ENCODE results near the gene M6PR. TPM values are rescaled to one million over a fixed set of nuclear protein-coding genes. Genes with fewer than 3 reads are reported as not detected.

Gene M6PR
- polyA plus RNA-seq, 1 donor (not counting 4 experiments of a cell fraction or from before 2014, with no cell fraction given): 127 TPM

- Histone ChIP-seq H3K9me3 (ENCODE audit: control insufficient read depth, low read depth, low read length) (no peaks in the 10 kb centered on the region), H3K36me3 (ENCODE audit: control insufficient read depth in 2 of 2, extremely low read depth in 1 of 2, insufficient read depth in 2 of 2, low read length in 2 of 2) (no peaks in the 10 kb centered on the region), H3K27ac (ENCODE audit: control insufficient read depth, insufficient read depth, low read length) (no peak overlapping the region), H4K20me1 (ENCODE audit: control insufficient read depth, extremely low read depth, insufficient read depth, low read length) (no peaks in the 10 kb centered on the region), H3K4me1 (ENCODE audit: control insufficient read depth, extremely low read depth, insufficient read depth, low read length) (no peaks in the 10 kb centered on the region), H3K4me3 (ENCODE audit: control insufficient read depth in 2 of 3, extremely low read depth in 1 of 3, insufficient read depth in 2 of 3, low read depth in 1 of 3, low read length in 3 of 3) (no peak overlapping the region), H2AFZ (ENCODE audit: control insufficient read depth, low read length) (no peak overlapping the region), H3K9me1 (ENCODE audit: control insufficient read depth, extremely low read depth, insufficient read depth, low read length) (no peaks in the 10 kb centered on the region), H3K4me2 (ENCODE audit: control insufficient read depth, extremely low read depth, insufficient read depth, low read depth, low read length) (no peak overlapping the region), H3K9ac (ENCODE audit: control insufficient read depth, extremely low read depth, insufficient read depth, low read length) (no peak overlapping the region), H3K27me3 (ENCODE audit: control insufficient read depth, extremely low read depth, insufficient read depth, low read length) (no peaks in the 10 kb centered on the region), H3K79me2 (ENCODE audit: control insufficient read depth, insufficient read depth, low read length) (no peaks in the 10 kb centered on the region)
- DNase-seq (ENCODE audit: low read depth, low spot score) (no peak), FAIRE-seq (no peak)
- dilution Hi-C loops (cut with MboI; ENCODE audit: extremely low pct_ligation_motif_present, low sequenced_read_pairs): no loop called here
- no peak for TF ChIP-seq EZH2 (IDR thresholded peaks at IDR 0.05; ENCODE audit: low read length)
- TF ChIP-seq, protein P1, sequence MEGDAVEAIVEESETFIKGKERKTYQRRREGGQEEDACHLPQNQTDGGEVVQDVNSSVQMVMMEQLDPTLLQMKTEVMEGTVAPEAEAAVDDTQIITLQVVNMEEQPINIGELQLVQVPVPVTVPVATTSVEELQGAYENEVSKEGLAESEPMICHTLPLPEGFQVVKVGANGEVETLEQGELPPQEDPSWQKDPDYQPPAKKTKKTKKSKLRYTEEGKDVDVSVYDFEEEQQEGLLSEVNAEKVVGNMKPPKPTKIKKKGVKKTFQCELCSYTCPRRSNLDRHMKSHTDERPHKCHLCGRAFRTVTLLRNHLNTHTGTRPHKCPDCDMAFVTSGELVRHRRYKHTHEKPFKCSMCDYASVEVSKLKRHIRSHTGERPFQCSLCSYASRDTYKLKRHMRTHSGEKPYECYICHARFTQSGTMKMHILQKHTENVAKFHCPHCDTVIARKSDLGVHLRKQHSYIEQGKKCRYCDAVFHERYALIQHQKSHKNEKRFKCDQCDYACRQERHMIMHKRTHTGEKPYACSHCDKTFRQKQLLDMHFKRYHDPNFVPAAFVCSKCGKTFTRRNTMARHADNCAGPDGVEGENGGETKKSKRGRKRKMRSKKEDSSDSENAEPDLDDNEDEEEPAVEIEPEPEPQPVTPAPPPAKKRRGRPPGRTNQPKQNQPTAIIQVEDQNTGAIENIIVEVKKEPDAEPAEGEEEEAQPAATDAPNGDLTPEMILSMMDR (optimal IDR thresholded peaks at IDR 0.05 in 1 of 3, IDR thresholded peaks at IDR 0.05 in 1 of 3, conservative IDR thresholded peaks at IDR 0.05 in 1 of 3; ENCODE audit: extremely low read depth in 1 of 3, insufficient read depth in 2 of 3, low read length in 3 of 3): no peak
Observed at GRCh38 chr12:8995021-8995775, 45.8 kb upstream of the M6PR start.

GRCh38 chr12:8993827-8994226 is 44.4 kb upstream of the M6PR start:
- no peaks in the 10 kb centered on the region for H3K9me1 ChIP-seq (ENCODE audit: control insufficient read depth, extremely low read depth, insufficient read depth, low read length)
- no peak overlapping the region for H2AFZ ChIP-seq (ENCODE audit: control insufficient read depth, low read length)
- dilution Hi-C loops (cut with MboI; ENCODE audit: extremely low pct_ligation_motif_present, low sequenced_read_pairs): no loop called here
- TF ChIP-seq EZH2 (IDR thresholded peaks at IDR 0.05; ENCODE audit: low read length): no peak
- TF ChIP-seq, protein P1 (optimal IDR thresholded peaks at IDR 0.05 in 1 of 3, IDR thresholded peaks at IDR 0.05 in 1 of 3, conservative IDR thresholded peaks at IDR 0.05 in 1 of 3; ENCODE audit: extremely low read depth in 1 of 3, insufficient read depth in 2 of 3, low read length in 3 of 3): no peak
- H3K27me3 ChIP-seq (ENCODE audit: control insufficient read depth, extremely low read depth, insufficient read depth, low read length): no peaks in the 10 kb centered on the region
- no peak overlapping the region for H3K27ac ChIP-seq (ENCODE audit: control insufficient read depth, insufficient read depth, low read length)
- FAIRE-seq (no peak), DNase-seq (ENCODE audit: low read depth, low spot score) (no peak)
- H3K9ac ChIP-seq (ENCODE audit: control insufficient read depth, extremely low read depth, insufficient read depth, low read length): no peak overlapping the region
- H3K4me3 ChIP-seq (ENCODE audit: control insufficient read depth in 2 of 3, extremely low read depth in 1 of 3, insufficient read depth in 2 of 3, low read depth in 1 of 3, low read length in 3 of 3): no peak overlapping the region
- H3K4me2 ChIP-seq (ENCODE audit: control insufficient read depth, extremely low read depth, insufficient read depth, low read depth, low read length): no peak overlapping the region
- H3K4me1 ChIP-seq (ENCODE audit: control insufficient read depth, extremely low read depth, insufficient read depth, low read length): no peaks in the 10 kb centered on the region
- no peaks in the 10 kb centered on the region for H3K9me3 ChIP-seq (ENCODE audit: control insufficient read depth, low read depth, low read length)
- no peaks in the 10 kb centered on the region for H3K79me2 ChIP-seq (ENCODE audit: control insufficient read depth, insufficient read depth, low read length)
- H3K36me3 ChIP-seq (ENCODE audit: control insufficient read depth in 2 of 2, extremely low read depth in 1 of 2, insufficient read depth in 2 of 2, low read length in 2 of 2): no peaks in the 10 kb centered on the region
- H4K20me1 ChIP-seq (ENCODE audit: control insufficient read depth, extremely low read depth, insufficient read depth, low read length): no peaks in the 10 kb centered on the region
